Mucosa of gallbladder (tissue), 1 donor: ENCODE results near the gene SART3. TPM values are rescaled to one million over a fixed set of nuclear protein-coding genes. Genes with fewer than 3 reads are reported as not detected.

Source experiments
- DNase-seq: peaks from one replicate; pipeline ENCODE4 v3.0.0-alpha.2; 2020; ENCODE audit warnings: low spot score
- total RNA-seq: library from RNA; stranded (reverse); gene quantifications from one replicate; pipeline ENCODE4 v1.2.1, GENCODE V29; 2021
- donor health status: DM: no; HTN: no; CAD: no.

The SART3 gene
- total RNA-seq, 1 donor from 2014 or later: 42.3 TPM

DNA sequence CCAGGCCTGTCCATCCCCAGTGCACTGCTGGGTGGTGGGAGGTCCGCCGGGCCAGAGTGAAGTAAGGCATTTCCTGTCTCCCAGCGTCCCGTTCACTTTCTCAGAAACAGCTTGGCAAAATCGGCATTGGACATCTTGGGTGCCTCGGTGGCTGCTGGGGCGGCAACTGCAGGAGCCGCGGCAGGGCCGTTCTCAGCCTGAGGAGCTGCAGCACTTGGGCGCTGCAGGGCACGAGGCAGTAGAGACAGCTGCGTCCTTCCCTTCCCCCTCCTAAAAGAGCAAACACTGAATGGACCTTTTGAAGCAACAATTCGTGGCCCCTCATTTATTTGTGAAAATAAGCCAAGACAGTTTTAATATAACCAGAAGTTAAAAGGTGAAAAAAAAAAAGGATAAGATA is 37.6 kb downstream of the SART3 start:
- DNase-seq: no peak

GRCh38 chr12:108519558-108519957 is 41.4 kb downstream of the SART3 start:
- DNase-seq: no peak

- DNase-seq: no peak
Observed at GRCh38 chr12:108518716-108519496, 42.1 kb downstream of the SART3 start.

- DNase-seq: no peak
Observed at GRCh38 chr12:108518101-108518715, 42.8 kb downstream of the SART3 start.

DNA sequence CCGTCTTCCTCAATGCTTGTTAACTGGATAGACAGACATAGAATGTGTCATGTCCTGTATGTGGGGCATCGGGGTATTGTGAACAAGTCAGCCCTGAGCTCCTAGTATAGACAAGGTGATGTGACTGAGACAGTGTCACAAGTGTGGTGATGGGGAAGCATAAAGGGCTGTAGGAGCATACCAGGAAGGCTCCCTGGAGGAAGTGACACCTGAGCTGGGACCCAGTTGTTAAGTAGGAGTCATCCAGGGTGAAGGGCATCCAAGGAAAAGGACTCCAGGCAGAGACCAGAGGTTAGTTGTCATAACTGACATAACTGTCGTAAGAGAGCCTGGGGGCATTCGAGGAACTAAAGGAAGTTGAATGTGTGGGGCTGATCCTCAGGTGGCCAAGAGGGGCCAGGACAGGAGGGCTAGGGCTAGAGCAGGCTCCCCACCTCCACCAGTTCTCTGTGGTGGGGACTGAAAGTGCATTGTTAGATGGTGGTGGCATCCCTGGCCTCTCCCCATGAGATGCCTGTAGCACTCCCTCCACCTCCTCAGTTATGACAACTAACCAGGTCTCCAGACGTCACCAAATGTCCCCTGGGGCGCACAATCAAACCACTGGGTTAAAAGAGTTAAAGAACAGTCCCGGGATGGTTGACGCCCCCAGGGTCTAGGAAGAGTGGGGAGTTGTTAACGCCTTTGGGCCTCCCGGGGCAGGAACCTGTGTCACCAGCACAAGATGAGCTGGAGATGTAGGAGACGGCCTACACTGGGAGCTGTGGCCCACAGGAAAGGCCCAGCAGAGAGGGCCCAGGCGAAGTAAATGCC is 43.5 kb downstream of the SART3 start:
- DNase-seq: no peak

- DNase-seq: no peak
Observed at GRCh38 chr12:108516511-108517275, 44.3 kb downstream of the SART3 start.

DNA sequence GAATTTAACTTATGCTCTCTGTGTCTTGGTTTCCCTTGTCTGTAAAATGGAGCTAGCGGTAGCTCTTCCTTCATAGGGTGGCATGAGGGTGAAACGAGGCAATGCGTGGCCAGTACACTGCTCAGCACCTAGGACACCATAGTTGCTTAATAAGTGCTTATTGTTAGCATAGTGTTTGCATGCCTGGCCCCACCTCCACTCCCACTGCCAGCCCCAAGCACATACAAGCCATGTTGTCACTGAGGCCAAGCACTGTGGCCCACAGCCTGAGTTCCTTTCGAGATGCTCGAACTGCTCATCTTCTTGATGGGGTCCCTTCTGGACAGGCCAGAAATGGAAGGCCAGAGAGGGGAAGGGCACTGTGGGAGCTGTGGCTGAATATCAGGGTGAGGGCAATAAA is 45.1 kb downstream of the SART3 start:
- no peak for DNase-seq

DNA sequence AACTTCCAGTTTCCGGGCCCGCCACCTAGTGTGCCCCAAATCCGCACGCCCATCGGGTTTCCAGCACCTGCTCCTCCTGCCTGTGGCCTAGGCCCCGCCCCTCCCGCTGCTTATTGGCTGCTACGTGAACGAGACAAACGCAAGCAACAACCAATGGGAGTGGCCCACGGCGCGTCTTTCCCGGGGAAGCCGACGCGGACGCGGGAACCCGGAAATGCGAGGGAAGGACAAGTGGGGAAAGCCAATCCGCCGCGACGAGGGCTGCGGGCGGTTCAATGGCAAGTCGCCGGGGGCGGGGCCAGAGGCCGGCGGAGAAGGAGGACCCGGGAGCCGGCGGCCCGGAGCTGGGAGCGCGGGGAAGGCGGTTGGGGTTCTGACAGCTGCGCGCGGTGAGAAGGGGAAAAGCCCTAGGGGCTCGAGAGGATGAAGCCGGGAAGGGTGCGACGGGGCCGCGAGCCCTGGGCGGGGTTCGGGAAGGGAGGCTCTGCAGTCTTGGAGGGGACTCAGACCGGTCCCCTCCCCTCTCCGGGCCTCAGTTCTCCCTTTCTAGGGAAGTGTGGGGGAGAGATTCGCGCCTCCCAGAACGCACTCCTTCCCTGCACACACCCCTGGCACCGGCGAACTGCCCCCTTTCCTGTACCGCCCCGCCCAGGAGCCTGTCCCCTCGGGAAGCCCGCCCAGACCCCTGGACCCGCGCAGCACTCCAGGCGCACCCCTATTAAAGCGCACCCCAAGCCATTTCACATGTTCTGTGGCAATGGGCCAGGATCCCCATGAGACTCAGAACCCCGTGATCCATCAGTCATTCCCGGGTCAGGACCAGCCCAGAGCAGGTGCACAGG is 45.8 kb downstream of the SART3 start, which contains the start of gene FICD:
TSS of gene FICD (plus strand) at position 305 of the 842 bp plus-strand sequence. CDS start 1,696 bp downstream, outside the sequence.
- peak; percentile 99 for DNase-seq

GRCh38 chr12:108514468-108514972 is 46.5 kb downstream of the SART3 start:
- DNase-seq: no peak

DNA sequence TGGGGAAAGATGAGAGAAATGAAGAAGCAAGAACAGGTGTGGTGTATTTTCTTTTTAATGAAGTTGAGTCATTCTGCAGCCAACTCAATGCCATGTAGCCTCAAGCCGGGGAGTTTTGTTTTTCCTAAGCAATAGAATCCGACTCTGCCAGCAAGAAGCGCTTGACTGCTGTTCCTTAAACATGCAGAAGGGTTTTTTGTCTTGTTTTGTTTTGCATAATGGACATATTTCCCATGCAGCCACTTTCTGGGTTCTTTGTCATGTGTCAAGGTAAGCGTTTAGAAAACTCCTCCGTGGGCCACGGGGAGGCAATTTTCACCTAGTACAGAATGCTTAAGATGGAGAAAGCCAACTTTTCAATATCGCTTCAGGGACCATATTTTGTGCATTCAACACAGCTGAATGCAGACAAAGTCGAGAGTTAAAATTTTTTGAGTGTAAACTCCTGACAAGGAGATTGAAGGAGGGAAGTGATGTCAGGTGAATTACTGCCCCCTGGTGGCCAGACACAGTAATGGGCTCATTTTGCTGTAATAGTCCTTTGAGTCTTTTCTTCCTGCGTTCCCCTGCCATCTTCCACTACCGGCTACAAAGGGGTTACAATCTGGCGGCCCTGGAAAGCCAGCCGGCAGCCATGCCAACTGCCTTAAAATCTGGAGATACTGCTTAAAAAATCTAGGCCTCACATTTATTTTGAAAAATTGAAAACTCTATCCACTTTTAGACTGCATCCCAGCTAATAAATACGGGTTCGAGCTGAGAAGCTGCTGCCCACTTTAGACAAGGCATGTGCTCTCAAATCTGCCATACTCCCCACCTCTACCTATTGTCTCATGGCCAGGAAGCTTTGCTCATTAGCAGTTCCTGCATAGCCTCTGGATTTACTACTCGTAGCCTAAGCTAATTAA is 49.1 kb downstream of the SART3 start:
- DNase-seq: peak; percentile 54

DNA sequence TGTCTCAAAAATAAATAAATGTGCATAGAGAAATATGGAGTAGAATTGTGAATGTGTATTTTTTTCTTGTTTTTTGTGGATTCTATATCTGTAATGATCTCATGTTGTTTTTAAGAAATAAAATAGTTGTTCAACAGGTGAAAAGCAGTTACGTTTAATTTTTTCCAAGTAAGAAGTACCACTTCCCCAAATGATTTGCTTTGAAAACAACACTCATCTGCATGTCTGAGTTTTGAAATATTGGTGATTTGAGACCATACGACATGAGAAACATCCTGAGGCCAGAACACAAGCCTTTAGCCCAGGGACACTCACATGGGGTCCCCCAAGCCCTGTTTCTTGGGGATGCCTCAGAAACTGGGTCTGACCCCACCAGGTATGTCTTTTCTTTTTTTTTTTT is 50.1 kb downstream of the SART3 start:
- no peak for DNase-seq

- no peak for DNase-seq
Observed at GRCh38 chr12:108509806-108510205, 51.2 kb downstream of the SART3 start.

DNA sequence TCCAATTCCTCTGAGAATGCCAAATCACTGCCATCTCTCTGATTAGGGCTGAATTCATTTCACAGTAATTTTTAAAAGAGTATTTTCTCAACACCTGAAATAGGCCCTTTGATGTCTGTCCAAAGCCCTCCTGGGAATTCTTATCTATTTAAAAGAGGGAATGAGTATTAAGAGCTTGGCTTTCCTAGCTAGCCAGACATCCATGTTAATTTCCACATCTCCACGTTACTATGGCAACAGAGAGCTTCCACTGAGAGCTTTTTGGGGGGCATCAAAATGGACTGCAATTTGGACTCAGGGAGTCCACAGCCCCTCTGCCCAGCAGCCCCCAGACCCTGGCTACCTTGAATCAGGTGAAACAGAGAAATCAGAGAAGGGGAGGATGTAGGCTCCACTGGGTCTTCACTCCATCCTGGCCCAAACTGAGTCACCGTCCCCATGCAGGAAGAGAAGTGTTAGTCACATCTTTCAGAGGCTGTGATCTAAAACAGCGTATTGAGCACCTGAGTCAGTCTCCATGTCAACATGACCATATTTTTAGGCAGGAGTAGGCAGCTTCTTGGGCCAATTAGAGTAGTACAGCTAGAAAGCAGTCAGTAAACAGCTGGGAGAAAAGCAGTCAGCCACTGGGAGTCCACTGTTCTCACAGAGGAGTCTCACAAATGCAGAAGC is 52.9 kb downstream of the SART3 start:
- no peak for DNase-seq

DNA sequence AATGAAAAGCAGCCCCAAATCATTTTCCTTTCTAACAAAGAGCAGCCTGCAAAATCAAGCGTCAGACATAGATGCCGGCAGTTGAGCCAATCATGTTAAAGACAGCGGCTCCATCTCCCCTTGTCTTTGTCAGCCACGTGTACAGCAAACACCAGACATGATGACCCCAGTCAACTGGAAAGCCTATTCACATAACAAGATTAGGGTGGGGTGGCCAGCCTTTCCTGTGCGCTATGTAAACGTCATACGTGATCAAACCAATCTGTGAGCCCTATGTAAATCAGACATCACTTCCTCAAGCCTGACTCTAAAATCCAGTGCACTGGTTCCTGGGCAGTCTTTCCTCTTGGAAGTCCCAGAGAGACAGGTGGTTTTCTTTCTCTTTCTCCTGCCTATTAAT is 55.8 kb downstream of the SART3 start:
- no peak for DNase-seq

DNA sequence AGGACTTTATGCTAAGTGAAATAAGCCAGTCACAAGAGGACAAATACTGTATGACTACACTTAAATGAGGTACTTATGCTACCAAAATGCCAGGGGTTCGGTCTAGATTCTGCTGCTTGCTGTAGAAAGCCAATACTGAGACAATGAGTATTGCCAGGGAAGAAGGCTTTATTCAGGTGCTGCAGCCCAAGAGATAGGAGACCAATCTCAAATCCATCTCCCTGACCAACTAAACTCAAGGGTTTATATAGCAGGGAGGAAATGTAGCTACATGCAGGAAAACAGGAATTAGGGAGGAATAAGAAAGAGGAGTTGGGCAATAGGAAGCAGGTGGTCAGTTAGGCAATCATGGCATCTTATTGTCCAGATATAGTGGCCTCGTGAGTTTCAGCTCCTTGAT is 58.1 kb downstream of the SART3 start:
- DNase-seq: no peak

DNA sequence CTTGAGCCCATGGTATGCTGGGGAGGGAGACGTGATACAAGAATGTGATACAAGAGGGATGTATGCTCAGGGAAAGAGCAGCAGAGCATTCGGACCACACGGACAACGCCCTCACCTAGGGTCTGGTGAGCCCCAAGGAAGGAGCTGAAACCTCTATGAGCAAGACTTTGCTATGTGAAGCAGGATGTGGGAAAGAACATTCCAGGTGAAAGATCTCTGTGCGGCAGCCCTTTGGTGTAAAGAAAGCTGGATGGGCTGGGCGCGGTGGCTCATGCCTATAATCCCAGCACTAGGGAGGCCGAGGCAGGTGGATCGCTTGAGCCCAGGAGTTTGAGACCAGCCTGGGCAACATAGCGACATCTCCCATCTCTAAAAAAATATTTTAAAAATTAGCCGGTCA is 62.8 kb downstream of the SART3 start:
- DNase-seq: no peak

DNA sequence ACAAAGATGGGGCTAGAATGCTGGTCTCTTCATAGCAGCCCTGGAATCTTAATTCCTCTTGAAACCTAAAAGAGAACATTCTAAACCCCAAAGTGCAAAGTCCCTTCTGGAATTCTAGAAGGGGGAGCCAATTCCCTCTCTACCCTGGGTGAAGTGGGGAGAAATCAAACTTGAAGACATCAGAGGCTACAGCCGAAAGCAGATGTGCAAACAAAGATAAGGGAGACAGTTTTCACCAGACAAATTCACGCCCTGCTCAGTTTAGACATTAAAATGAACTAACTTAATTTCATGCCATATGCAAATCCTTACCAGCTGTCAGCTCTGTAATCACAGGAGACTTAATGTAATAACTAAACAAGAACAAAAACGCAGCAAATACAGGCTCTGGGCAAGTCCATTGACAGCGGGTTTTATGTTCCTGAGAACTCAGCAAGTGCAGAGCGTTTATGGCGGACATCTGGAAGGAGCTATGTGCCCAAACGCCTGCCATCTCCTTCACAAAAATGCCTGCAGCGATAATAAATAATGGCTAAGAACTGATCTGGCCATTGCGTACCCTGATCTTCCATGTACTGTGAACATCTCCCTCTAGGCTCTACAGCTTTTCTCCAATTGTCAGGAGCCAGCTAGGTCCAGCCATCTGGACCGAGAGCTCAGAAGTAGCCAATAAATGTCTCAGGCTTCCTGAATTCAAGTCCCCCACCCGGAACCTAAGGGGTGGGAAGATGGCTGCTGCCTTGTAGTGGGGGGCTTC is 65.0 kb downstream of the SART3 start:
- DNase-seq: no peak

GRCh38 chr12:108495054-108495453 is 65.9 kb downstream of the SART3 start:
- no peak for DNase-seq
